Omental fat pad (tissue), 4 donors: Measurements from ENCODE around the gene RAB44. TPM values are rescaled to one million over a fixed set of nuclear protein-coding genes. Genes with fewer than 3 reads are reported as not detected.

Source experiments
- ATAC-seq: fragments of 150-250 bp; one replicate; pipeline ENCODE4 v1.9.1; 2016; ENCODE audit warnings: mild to moderate bottlenecking, moderate library complexity; ENCODE audit not compliant: low FRiP score
- DNase-seq: peaks from one replicate; pipeline ENCODE4 v3.0.0-alpha.2; 2019; ENCODE audit warnings: low spot score
- total RNA-seq, 4 donors: library from RNA; depleted of rRNA; stranded (reverse); fragments of >200 nt; gene quantifications; one replicate each; pipeline ENCODE4 v1.1.0, GENCODE V29; 2016
- TF ChIP-seq, protein P1 (sequence below), 3 donors: fragments of 450-650 bp; IDR thresholded peaks; one replicate each; pipeline ENCODE4 v1.5.1; 2016 to 2017; ENCODE audit warnings: antibody characterized with exemption in 3 of 3, mild to moderate bottlenecking in 3 of 3, moderate library complexity in 2 of 3

The RAB44 gene
- total RNA-seq, 4 donors from 2014 or later = 0.19 to 2.4 (median 0.43) TPM

DNA sequence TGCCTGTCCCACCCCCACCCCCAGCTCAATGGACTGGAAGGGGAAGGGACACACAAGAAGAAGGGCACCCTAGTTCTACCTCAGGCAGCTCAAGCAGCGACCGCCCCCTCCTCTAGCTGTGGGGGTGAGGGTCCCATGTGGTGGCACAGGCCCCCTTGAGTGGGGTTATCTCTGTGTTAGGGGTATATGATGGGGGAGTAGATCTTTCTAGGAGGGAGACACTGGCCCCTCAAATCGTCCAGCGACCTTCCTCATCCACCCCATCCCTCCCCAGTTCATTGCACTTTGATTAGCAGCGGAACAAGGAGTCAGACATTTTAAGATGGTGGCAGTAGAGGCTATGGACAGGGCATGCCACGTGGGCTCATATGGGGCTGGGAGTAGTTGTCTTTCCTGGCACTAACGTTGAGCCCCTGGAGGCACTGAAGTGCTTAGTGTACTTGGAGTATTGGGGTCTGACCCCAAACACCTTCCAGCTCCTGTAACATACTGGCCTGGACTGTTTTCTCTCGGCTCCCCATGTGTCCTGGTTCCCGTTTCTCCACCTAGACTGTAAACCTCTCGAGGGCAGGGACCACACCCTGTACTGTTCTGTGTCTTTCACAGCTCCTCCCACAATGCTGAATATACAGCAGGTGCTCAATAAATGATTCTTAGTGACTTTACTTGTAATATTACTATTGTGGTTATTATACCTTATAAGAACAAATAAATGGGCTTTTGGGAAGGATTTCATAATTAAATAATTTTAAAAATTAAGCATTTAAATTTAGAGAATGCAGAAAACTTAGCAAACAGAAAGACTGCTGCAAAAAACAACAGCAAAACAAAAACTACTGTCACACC, 10.7 kb upstream of the RAB44 start:
- ATAC-seq (no peak), DNase-seq (peak; percentile 19)
- TF ChIP-seq, protein P1, sequence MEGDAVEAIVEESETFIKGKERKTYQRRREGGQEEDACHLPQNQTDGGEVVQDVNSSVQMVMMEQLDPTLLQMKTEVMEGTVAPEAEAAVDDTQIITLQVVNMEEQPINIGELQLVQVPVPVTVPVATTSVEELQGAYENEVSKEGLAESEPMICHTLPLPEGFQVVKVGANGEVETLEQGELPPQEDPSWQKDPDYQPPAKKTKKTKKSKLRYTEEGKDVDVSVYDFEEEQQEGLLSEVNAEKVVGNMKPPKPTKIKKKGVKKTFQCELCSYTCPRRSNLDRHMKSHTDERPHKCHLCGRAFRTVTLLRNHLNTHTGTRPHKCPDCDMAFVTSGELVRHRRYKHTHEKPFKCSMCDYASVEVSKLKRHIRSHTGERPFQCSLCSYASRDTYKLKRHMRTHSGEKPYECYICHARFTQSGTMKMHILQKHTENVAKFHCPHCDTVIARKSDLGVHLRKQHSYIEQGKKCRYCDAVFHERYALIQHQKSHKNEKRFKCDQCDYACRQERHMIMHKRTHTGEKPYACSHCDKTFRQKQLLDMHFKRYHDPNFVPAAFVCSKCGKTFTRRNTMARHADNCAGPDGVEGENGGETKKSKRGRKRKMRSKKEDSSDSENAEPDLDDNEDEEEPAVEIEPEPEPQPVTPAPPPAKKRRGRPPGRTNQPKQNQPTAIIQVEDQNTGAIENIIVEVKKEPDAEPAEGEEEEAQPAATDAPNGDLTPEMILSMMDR (IDR thresholded peaks at IDR 0.05) = no peak

DNA sequence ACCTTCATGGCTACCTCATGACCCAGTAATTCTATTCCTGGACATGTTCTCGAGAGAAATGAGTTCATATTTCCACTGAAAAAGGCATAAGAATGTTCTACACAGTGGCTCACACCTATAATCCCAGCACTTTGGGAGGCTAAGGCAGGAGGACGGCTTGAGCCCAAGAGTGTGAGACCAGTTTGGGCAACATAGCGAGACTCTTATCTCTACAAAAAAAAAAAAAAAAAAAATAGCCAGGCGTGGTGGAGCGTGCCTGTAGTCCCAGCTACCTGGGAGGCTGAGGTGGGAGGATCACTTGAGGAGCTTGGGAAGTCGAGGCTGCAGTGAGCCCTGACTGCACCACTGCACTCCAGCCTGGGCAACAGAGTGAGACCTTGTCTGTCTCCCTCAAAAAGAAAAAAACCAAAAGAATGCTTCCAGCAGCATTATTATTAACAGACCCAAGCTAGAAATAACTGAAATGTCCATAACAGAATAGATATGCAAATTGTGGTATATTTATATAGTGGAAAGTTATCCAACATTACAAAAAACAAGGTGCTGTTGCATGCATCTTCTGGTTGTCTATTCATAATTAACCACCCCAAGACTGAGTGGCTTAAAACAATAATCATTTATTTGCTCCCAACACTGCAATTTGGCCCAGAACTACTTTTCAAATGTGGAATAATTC, 9.4 kb upstream of the RAB44 start:
- no peak for DNase-seq
- TF ChIP-seq, protein P1 (IDR thresholded peaks at IDR 0.05) = no peak
- ATAC-seq = peak; percentile 8

DNA sequence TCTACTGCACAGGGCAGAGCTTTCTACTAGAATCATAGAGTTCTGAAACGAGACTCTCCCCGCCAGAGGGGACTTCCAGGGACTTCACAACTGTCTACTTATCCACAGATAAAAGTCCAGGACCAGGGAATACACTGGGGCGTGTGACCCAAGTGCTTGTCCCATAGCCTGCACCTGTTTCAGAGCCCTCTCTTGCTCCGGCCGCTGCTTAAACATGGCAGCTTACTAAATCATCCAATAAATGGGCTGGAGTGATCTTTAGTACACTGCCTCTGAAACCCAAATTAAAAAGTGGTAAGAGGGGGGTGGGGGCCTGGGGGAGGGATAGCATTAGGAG, 8.9 kb upstream of the RAB44 start:
- TF ChIP-seq, protein P1 (IDR thresholded peaks at IDR 0.05) = no peak
- DNase-seq (no peak), ATAC-seq (no peak)

DNA sequence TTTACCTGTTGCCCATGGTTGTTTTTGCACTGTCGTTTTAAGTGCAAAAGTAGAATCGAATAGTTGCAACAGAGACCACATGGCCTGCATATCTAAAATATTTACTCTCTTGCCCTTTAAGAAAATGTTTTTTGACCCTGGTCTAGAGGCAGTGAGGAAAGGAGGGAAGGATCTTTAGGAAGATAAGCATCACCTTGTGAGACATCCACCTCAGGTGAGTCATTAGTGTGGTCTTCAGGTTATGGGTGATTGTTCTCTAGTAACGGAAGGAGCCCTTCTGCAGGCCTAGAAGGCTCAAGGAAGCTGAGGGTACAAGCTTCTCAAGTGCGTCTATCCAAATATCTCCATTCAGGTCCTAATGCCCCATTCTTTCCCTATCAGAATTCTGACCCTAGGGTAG, 6.6 kb upstream of the RAB44 start:
- DNase-seq = no peak
- no peak for ATAC-seq
- TF ChIP-seq, protein P1 (IDR thresholded peaks at IDR 0.05) = no peak

DNA sequence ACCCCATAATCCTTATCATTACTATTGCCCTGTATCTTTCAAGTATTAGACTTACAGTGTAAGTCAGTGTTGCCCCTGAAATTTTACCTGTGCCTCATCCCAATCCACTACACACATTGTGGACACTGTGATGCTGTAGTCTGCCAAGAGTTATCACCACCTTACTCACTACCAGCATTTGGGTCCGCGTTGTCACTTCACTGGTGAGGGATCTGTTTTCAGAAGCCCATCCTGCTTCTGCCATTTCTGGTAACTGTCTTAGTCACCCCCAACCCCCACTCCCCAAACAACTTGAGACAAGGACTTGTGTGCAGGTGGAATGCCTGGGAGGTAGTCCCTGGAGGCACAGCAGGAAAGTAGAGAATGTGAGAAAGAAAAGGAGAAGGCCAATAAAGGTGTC, 6.0 kb upstream of the RAB44 start:
- no peak for DNase-seq
- ATAC-seq = no peak
- TF ChIP-seq, protein P1 (IDR thresholded peaks at IDR 0.05) = no peak

DNA sequence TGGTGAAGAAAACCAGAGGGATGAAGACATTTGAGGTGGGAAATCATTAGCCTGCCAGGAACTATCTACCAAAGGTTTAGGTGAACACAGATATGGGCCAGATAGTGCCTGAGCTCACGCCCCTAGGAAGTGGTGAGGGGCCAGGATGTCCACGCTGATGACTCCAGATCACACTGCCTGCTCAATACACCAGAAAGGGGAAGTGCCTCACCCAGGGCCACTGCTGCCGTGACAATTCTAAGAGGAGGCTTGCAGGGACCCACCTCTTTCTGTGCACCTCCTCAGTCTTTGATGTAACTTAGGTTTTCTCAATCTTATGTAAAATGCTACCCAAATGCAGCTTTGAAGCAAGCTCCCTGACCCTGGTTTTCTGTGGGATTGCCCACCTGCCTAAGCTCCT, 5.4 kb upstream of the RAB44 start:
- ATAC-seq (no peak), DNase-seq (peak; percentile 19)
- TF ChIP-seq, protein P1 (IDR thresholded peaks at IDR 0.05) = no peak
